ENCODE measurements around the gene MAP9.
"Not testable (repeated sequence)": the region's sequence is repeated elsewhere in the genome, so short reads cannot be mapped to it uniquely, and the experiment has no call there.

Gene MAP9

GRCh38 chr4:155339999-155340398, 36.8 kb downstream of the MAP9 start:
- no peak for DNase-seq

DNA sequence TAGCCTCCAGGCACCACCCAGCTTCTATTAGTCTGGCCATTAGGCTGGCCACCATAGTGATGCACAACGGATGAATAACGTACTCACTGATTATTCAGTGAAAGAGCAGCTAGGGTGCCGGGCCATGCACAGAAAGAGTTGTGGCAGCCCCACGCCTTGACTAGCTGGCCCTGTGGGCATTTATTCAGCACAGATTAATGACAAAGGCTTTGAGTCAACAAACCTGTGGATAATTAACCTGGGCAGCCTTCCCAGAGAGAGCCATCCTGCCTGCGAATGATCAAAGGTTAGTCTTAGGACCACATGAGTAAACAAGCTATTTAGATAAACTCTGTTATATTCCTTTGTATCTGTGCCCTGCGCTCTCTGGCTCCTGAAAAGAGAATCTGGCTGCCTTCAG, 37.2 kb downstream of the MAP9 start:
- DNase-seq = no peak

DNA sequence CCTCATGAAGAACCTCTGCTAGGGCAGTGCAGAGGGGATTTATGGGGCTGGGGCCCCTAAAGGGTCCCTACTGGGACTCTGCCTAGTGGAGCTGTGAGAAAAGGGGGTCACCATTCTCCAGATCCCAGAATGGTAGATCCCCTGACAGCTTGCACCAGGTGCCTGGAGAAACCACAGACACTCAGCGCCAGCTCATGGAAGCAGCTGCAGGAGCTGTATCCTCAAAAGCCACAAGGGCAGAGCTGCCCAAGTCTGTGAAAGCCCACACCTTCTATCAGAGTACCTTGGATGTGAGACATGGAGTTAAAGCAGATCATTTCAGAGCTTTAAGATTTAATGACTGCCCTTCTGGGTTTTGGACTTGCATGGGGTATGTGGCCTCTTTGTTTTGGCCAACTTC, 38.6 kb downstream of the MAP9 start:
- DNase-seq = no peak

- DNase-seq = no peak
Measured at GRCh38 chr4:155336242-155336641, 40.5 kb downstream of the MAP9 start.

DNA sequence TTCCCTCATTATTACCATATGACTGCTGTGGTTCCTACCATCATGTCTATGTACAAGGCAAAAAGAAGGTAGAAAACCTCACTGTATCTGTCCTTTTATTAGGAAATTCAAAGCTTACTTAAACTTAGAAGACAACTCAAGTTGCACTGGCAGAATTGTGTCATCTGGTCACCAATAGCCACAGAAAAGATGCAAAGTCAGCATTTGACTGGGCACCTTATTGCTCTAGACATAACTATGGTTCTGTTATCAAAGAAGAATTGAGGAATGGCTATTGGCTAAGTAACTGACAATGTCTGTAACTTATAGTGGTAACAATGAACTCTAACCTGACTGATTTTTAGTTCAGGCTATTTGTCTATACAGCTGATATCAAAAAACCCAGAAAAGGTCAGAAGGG, 45.3 kb downstream of the MAP9 start:
- DNase-seq = no peak

DNA sequence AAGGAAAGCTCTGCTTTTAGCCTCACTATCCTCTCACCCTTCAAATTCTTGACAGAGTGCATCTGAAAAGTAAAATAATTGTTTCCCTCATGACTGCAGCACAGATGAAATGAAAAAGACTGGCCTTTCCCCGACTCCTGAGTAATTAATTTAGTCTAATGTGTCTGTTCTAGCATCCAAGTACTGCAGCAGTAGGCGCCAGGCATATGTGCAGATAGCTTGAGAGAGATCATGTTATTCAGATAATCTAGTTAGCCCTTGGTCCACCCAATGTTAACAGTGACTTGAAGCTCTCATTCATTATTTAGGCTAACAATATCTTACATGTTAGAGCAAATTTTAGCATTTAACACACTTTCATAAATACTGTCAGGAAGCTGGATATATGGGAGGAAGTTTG, 54.0 kb downstream of the MAP9 start:
- no peak for DNase-seq

DNA sequence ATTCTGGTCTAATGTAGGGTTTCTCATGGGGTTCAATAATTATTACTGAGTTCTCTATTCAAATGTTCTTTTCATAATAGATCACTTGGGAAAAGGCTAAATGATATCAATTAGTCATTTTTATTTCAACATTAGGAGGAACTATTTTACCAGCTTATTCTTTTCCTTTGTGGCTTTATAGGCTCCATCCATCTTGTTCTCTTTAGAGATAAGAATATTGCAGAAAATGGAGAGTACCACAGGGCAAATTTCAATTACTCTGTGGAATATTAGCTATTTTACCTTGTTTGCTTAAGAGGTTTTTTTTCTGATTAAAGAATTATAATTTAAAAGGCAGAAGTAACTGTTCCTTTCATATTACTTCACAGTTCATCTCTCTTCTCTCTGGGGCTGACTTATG, 55.8 kb downstream of the MAP9 start:
- no peak for DNase-seq

DNA sequence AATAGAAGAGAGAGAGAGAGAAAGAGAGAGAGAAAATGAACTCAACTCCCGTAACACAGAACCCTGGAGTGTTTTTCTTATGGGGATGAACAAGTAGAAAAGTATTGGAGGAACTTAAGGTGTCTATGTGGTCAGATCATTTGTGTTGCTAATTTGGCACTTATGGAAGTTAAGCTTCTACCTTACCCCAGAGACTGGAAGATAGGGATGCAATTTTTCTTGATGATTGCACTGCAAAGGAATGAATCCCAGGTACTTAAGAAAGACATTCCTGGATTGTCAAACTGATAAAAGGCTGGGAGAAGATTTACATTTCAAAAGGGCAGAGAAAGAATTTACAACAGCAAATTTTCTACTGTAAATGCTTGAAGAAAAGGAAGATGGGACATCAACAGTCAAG, 57.2 kb downstream of the MAP9 start:
- no peak for DNase-seq

DNA sequence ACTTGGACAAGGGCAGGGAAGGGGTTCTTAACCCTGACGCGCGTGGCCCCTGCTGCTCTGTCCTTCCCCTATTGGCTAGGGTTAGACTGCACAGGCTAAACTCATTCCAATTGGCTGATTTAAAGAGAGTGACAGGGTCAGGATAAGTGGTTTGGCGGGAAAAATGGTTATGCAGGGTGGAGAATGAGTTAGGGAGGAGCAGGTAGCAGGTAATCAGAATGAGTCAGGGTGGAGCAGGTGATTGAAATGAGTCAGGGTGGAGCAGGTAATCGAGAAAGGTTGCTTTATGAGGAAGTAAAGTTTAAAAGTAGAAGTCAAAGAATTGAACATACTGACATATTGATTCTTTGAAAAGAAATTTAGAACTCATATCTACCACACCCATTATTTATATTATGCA, 64.7 kb downstream of the MAP9 start:
- DNase-seq = not testable (repeated sequence)

GRCh38 chr4:155307731-155308277, 69.0 kb downstream of the MAP9 start:
- no peak for DNase-seq

- no peak for DNase-seq
Measured at GRCh38 chr4:155305619-155306018, 71.1 kb downstream of the MAP9 start.

GRCh38 chr4:155304375-155304774, 72.4 kb downstream of the MAP9 start:
- DNase-seq = no peak

DNA sequence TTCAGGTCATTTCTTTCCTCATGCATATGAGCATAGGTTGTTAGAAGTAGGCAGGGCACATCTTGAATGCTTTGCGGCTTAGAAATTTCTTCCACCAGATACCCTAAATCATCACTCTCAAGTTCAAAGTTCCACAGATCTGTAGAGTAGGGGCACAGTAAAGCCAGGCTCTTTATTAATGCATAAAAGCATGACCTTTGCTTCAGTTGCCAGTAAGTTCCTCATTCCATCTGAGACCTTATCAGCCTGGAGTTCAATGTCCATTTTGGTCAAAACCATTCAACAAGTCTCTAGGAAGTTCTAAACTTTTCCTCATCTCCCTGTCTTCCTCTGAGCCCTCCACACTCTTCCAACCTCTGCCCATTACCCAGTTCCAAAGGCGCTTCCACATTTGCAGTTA, 77.7 kb downstream of the MAP9 start:
- DNase-seq = no peak

Measured in NCI-H774 (cell line).